Activated naive CD8-positive, alpha-beta T cell treated with anti-CD3 and anti-CD28 coated beads for 36 hours (primary cell): ENCODE measurements around the gene SLC66A2. TPM values are rescaled to one million over a fixed set of nuclear protein-coding genes. Genes with fewer than 3 reads are reported as not detected.

Source experiments
- DNase-seq: peaks from one replicate; pipeline ENCODE4 v3.0.0; 2021
- H3K27ac Mint-ChIP-seq: one replicate; pipeline ENCODE4 v1.8.0; 2022; ENCODE audit warnings: mild to moderate bottlenecking, moderate library complexity, mixed read lengths
- H3K27me3 Mint-ChIP-seq: one replicate; pipeline ENCODE4 v1.8.0; 2022; ENCODE audit warnings: mild to moderate bottlenecking, mixed read lengths
- H3K36me3 Mint-ChIP-seq: one replicate; pipeline ENCODE4 v1.8.0; 2021; ENCODE audit warnings: mild to moderate bottlenecking, mixed read lengths
- H3K4me1 Mint-ChIP-seq: one replicate; pipeline ENCODE4 v1.8.0; 2021; ENCODE audit warnings: mixed read lengths
- H3K4me3 Mint-ChIP-seq: one replicate; pipeline ENCODE4 v1.8.0; 2022; ENCODE audit warnings: mild to moderate bottlenecking, moderate library complexity, mixed read lengths
- H3K9me3 Mint-ChIP-seq: one replicate; pipeline ENCODE4 v1.8.0; 2022; ENCODE audit warnings: mixed read lengths
- total RNA-seq, 2 experiments: library from RNA; stranded (reverse); gene quantifications; one replicate each; pipeline ENCODE4 v1.2.3, GENCODE V29; 2021

Gene SLC66A2
- total RNA-seq, 2 experiments from 2014 or later, result 30.0 to 30.2 TPM

GRCh38 chr18:79975985-79976680 is 24.7 kb upstream of the SLC66A2 start:
- no peak for DNase-seq
- Mint-ChIP-seq H3K4me3 (no peak overlapping the region), H3K36me3 (peaks cover 23% of the 10 kb centered on the region), H3K4me1 (peaks cover 21% of the 10 kb centered on the region), H3K27me3 (no peaks in the 10 kb centered on the region), H3K27ac (no peak overlapping the region), H3K9me3 (no peaks in the 10 kb centered on the region)

GRCh38 chr18:79975043-79975442 is 23.6 kb upstream of the SLC66A2 start:
- no peak for DNase-seq
- no peaks in the 10 kb centered on the region for H3K27me3 Mint-ChIP-seq
- no peak overlapping the region for H3K4me3 Mint-ChIP-seq
- H3K4me1 Mint-ChIP-seq, result peaks cover 13% of the 10 kb centered on the region
- no peaks in the 10 kb centered on the region for H3K9me3 Mint-ChIP-seq
- H3K36me3 Mint-ChIP-seq, result peaks cover 22% of the 10 kb centered on the region
- no peak overlapping the region for H3K27ac Mint-ChIP-seq

- Mint-ChIP-seq H3K36me3 (peaks cover 18% of the 10 kb centered on the region), H3K27ac (no peak overlapping the region)
Measured at GRCh38 chr18:79974025-79974654, 22.7 kb upstream of the SLC66A2 start.

GRCh38 chr18:79973517-79973916 is 22.1 kb upstream of the SLC66A2 start:
- Mint-ChIP-seq H3K9me3 (no peaks in the 10 kb centered on the region), H3K4me1 (peaks cover 4% of the 10 kb centered on the region), H3K36me3 (peaks cover 17% of the 10 kb centered on the region), H3K27ac (no peak overlapping the region), H3K4me3 (no peak overlapping the region), H3K27me3 (no peaks in the 10 kb centered on the region)
- DNase-seq, result no peak

More at GRCh38 chr18:79974025-79974654, 22.7 kb upstream of the SLC66A2 start:
- Mint-ChIP-seq H3K4me1 (peaks cover 4% of the 10 kb centered on the region), H3K4me3 (no peak overlapping the region), H3K9me3 (no peaks in the 10 kb centered on the region), H3K27me3 (no peaks in the 10 kb centered on the region)
- DNase-seq, result no peak

- H3K4me1 Mint-ChIP-seq, result peaks cover under 1% of the 10 kb centered on the region
- H3K9me3 Mint-ChIP-seq, result no peaks in the 10 kb centered on the region
- H3K4me3 Mint-ChIP-seq, result no peak overlapping the region
- no peaks in the 10 kb centered on the region for H3K27me3 Mint-ChIP-seq
- H3K36me3 Mint-ChIP-seq, result peaks cover 17% of the 10 kb centered on the region
- DNase-seq, result no peak
- H3K27ac Mint-ChIP-seq, result no peak overlapping the region
Measured at GRCh38 chr18:79972720-79973119, 21.3 kb upstream of the SLC66A2 start.

- Mint-ChIP-seq H3K27me3 (no peaks in the 10 kb centered on the region), H3K4me3 (no peak overlapping the region), H3K27ac (peak overlapping the region; percentile 36), H3K4me1 (peaks cover 2% of the 10 kb centered on the region), H3K36me3 (peaks cover 20% of the 10 kb centered on the region), H3K9me3 (no peaks in the 10 kb centered on the region)
- no peak for DNase-seq
Measured at GRCh38 chr18:79971986-79972385, 20.5 kb upstream of the SLC66A2 start.

- H3K27me3 Mint-ChIP-seq, result no peaks in the 10 kb centered on the region
- H3K4me3 Mint-ChIP-seq, result no peak overlapping the region
- no peak overlapping the region for H3K27ac Mint-ChIP-seq
- no peaks in the 10 kb centered on the region for H3K9me3 Mint-ChIP-seq
- H3K36me3 Mint-ChIP-seq, result peaks cover 21% of the 10 kb centered on the region
- DNase-seq, result no peak
- peaks cover 2% of the 10 kb centered on the region for H3K4me1 Mint-ChIP-seq
Measured at GRCh38 chr18:79971211-79971952, 19.9 kb upstream of the SLC66A2 start.

- Mint-ChIP-seq H3K27ac (peak overlapping the region; percentile 12), H3K9me3 (no peaks in the 10 kb centered on the region), H3K4me1 (peaks cover 3% of the 10 kb centered on the region), H3K27me3 (no peaks in the 10 kb centered on the region), H3K36me3 (peaks cover 22% of the 10 kb centered on the region), H3K4me3 (no peak overlapping the region)
- no peak for DNase-seq
Measured at GRCh38 chr18:79970419-79971133, 19.1 kb upstream of the SLC66A2 start.

- H3K4me1 Mint-ChIP-seq, result peaks cover 24% of the 10 kb centered on the region
- peak; percentile 31 for DNase-seq
- H3K36me3 Mint-ChIP-seq, result peaks cover 12% of the 10 kb centered on the region
- peak overlapping the region; percentile 87 for H3K27ac Mint-ChIP-seq
- no peaks in the 10 kb centered on the region for H3K27me3 Mint-ChIP-seq
- peak overlapping the region; percentile 78 for H3K4me3 Mint-ChIP-seq
- no peaks in the 10 kb centered on the region for H3K9me3 Mint-ChIP-seq
Measured at GRCh38 chr18:79965119-79965902, 13.9 kb upstream of the SLC66A2 start.

GRCh38 chr18:79964330-79965118 is 13.1 kb upstream of the SLC66A2 start, which contains the start of gene HSBP1L1:
TSS of gene HSBP1L1 (plus strand) at chr18:79964643. CDS start at chr18:79964736, 93 bp downstream.
- H3K27ac Mint-ChIP-seq, result peak within 1 kb of the TSS; percentile 87
- H3K4me1 Mint-ChIP-seq, result peaks cover 29% of the 10 kb centered on the region
- H3K27me3 Mint-ChIP-seq, result no peaks in the 10 kb centered on the region
- DNase-seq, result peak; percentile 84
- H3K36me3 Mint-ChIP-seq, result peaks cover 9% of the 10 kb centered on the region
- H3K4me3 Mint-ChIP-seq, result peak within 1 kb of the TSS; percentile 78
- no peaks in the 10 kb centered on the region for H3K9me3 Mint-ChIP-seq

- Mint-ChIP-seq H3K4me1 (peaks cover 29% of the 10 kb centered on the region), H3K27ac (peak overlapping the region; percentile 8), H3K27me3 (no peaks in the 10 kb centered on the region), H3K9me3 (no peaks in the 10 kb centered on the region), H3K4me3 (peak overlapping the region; percentile 54), H3K36me3 (peaks cover 8% of the 10 kb centered on the region)
- DNase-seq, result no peak
Measured at GRCh38 chr18:79963658-79964329, 12.3 kb upstream of the SLC66A2 start.

GRCh38 chr18:79962835-79963657 is 11.6 kb upstream of the SLC66A2 start:
- Mint-ChIP-seq H3K27me3 (no peaks in the 10 kb centered on the region), H3K36me3 (peaks cover 8% of the 10 kb centered on the region), H3K9me3 (no peaks in the 10 kb centered on the region), H3K27ac (peak overlapping the region; percentile 26), H3K4me1 (peaks cover 29% of the 10 kb centered on the region), H3K4me3 (peak overlapping the region; percentile 22)
- peak; percentile 35 for DNase-seq
